SU-DHL-6 (cell line): ENCODE data around the gene CRADD.

Experiments
- H2AFZ ChIP-seq: fragments of 200-600 bp; sonication (generic); 2 replicates; pipeline ENCODE4 v1.6.1; 2014; ENCODE audit warnings: low read depth, mild to moderate bottlenecking, moderate library complexity, mixed read lengths, antibody characterized with exemption, low read length; ENCODE audit not compliant: severe bottlenecking
- H3F3A ChIP-seq: fragments of 200-600 bp; shearing (Covaris generic); 2 replicates; pipeline ENCODE4 v1.6.0; 2016; ENCODE audit warnings: antibody characterized with exemption, mild to moderate bottlenecking; ENCODE audit not compliant: insufficient read depth
- H3K27ac ChIP-seq: fragments of 200-600 bp; sonication (generic); 2 replicates; pipeline ENCODE4 v1.5.1; 2016; ENCODE audit warnings: low read depth, mild to moderate bottlenecking, low read length, moderate library complexity, mixed read lengths
- H3K27me3 ChIP-seq: fragments of 200-600 bp; sonication (generic), shearing (Covaris generic); 2 replicates; pipeline ENCODE4 v1.6.0; 2014; ENCODE audit warnings: mild to moderate bottlenecking, low read length
- H3K36me3 ChIP-seq: fragments of 200-600 bp; sonication (generic); 2 replicates; pipeline ENCODE4 v1.6.1; 2014; ENCODE audit warnings: mild to moderate bottlenecking, low read length, mixed read lengths
- H3K4me2 ChIP-seq: fragments of 300-600, 200-600 bp; shearing (Covaris generic), sonication (generic); 2 replicates; pipeline ENCODE4 v1.6.0; 2014; ENCODE audit warnings: low read length, low read depth, mild to moderate bottlenecking; ENCODE audit not compliant: poor library complexity, severe bottlenecking
- H3K4me3 ChIP-seq: fragments of 200-600 bp; sonication (generic); 2 replicates; pipeline ENCODE4 v1.5.1; 2014; ENCODE audit warnings: antibody characterized with exemption, low read length, mild to moderate bottlenecking, mixed read lengths; ENCODE audit not compliant: insufficient read depth, poor library complexity, severe bottlenecking
- H3K79me2 ChIP-seq: fragments of 200-600 bp; sonication (generic); 2 replicates; pipeline ENCODE4 v1.6.1; 2014; ENCODE audit warnings: mild to moderate bottlenecking, low read length, moderate library complexity; ENCODE audit not compliant: insufficient read depth
- H3K9ac ChIP-seq: fragments of 200-600 bp; sonication (generic); 2 replicates; pipeline ENCODE4 v1.7.0; 2014; ENCODE audit warnings: mild to moderate bottlenecking, low read length
- H3K9me2 ChIP-seq: fragments of 200-600 bp; sonication (generic); replicated peaks from 2 replicates; pipeline ENCODE4 v1.6.1; 2014; ENCODE audit warnings: low read length; ENCODE audit not compliant: insufficient read depth
- H3K9me3 ChIP-seq: fragments of 200-600 bp; sonication (generic); 2 replicates; pipeline ENCODE4 v1.6.1; 2014; ENCODE audit warnings: low read length, mixed read lengths; ENCODE audit not compliant: insufficient read depth
- H4K20me1 ChIP-seq: fragments of 200-600 bp; sonication (generic); 2 replicates; pipeline ENCODE4 v1.6.1; 2014; ENCODE audit warnings: low read depth, mild to moderate bottlenecking, antibody characterized with exemption, low read length, moderate library complexity, mixed read lengths
- EZH2phosphoT487 ChIP-seq: fragments of 200-600 bp; sonication (generic), shearing (Covaris generic); conservative IDR thresholded peaks from 2 replicates; pipeline ENCODE4 v1.6.1; 2018; ENCODE audit warnings: mild to moderate bottlenecking, antibody characterized with exemption, low read length, moderate library complexity, mixed read lengths
- TF ChIP-seq, protein P1 (sequence below): fragments of 200-600 bp; sonication (generic); IDR thresholded peaks from one replicate; pipeline ENCODE4 v1.5.1; 2017; ENCODE audit warnings: antibody characterized with exemption, mild to moderate bottlenecking, low read length, moderate library complexity; ENCODE audit not compliant: insufficient read depth, poor library complexity, severe bottlenecking

CRADD gene

DNA sequence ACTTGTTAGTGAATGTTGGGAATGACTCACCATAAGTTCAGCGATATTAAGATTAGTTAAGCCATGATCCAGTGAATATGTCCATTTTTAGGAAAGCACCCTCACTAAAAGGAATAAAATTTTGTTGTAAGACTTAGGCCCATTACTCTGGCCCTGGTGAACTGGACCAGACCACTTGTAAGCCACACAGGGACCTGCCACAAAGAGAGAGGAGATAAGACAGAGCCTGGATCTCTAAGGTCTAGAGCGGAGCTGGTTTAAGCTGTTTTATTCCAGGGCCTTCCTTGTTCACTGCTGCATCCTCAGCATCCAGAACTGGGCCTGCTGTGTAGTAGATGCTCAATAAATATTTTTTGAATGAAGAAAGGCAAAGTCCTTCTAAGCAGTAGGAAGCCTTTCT is 79.1 kb downstream of the CRADD start:
- no peaks in the 10 kb centered on the region for H3K79me2 ChIP-seq
- H3K4me3 ChIP-seq: no peak overlapping the region

DNA sequence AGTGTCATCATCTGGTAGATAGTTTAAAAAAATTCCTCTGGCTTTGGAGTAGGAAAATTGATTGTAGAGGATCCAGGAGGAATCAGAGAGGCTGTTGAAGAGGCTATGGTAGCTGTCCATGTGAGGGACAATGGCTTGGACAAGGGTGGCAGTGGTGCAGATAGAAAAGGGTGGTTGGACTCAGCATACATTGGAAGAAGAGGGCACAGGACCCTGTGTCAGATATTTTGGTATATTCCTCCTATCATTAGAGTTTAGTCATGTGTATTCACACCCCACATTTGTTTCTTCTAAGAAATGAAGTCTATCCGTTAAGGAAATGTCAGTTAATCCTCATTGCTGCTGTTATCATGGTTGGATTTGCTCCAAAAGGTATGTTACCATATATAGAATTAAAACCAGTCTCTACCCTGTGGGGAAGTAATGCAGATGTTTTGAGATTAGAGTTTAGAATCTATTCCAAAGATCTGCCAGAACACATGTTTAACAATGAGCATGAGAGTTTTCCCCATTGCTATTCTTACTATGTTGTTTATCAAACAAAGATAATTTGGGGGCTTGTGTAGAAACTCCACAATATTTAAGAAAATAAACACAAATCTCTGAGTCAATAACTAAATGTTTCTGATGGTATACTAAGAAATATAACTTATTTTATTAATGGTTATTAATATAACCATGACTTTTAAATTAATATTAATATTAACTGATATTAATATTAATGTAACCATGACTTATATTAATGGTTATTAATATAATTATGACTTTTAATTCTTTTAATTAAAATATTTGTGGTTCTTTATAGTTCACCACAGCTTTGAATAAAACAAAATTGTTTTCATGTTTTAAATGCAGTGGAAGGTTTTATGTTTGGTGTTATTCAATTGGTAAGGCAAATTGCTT is 80.9 kb downstream of the CRADD start:
- no peak overlapping the region for H3K4me3 ChIP-seq
- H3K27me3 ChIP-seq: no peaks in the 10 kb centered on the region
- no peaks in the 10 kb centered on the region; the same call in 1 of the 2 replicates for H3K9me3 ChIP-seq
- no peak overlapping the region for H2AFZ ChIP-seq
- H4K20me1 ChIP-seq: no peaks in the 10 kb centered on the region
- TF ChIP-seq EZH2phosphoT487: no peak
- TF ChIP-seq, protein P1, sequence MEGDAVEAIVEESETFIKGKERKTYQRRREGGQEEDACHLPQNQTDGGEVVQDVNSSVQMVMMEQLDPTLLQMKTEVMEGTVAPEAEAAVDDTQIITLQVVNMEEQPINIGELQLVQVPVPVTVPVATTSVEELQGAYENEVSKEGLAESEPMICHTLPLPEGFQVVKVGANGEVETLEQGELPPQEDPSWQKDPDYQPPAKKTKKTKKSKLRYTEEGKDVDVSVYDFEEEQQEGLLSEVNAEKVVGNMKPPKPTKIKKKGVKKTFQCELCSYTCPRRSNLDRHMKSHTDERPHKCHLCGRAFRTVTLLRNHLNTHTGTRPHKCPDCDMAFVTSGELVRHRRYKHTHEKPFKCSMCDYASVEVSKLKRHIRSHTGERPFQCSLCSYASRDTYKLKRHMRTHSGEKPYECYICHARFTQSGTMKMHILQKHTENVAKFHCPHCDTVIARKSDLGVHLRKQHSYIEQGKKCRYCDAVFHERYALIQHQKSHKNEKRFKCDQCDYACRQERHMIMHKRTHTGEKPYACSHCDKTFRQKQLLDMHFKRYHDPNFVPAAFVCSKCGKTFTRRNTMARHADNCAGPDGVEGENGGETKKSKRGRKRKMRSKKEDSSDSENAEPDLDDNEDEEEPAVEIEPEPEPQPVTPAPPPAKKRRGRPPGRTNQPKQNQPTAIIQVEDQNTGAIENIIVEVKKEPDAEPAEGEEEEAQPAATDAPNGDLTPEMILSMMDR: no peak
- H3K79me2 ChIP-seq: no peaks in the 10 kb centered on the region
- no peaks in the 10 kb centered on the region for H3K9me2 ChIP-seq
- H3K4me2 ChIP-seq: no peak overlapping the region
- H3K36me3 ChIP-seq: no peaks in the 10 kb centered on the region
- H3K9ac ChIP-seq: no peak overlapping the region
- H3F3A ChIP-seq: no peaks in the 10 kb centered on the region
- no peak overlapping the region for H3K27ac ChIP-seq

More for the DNA sequence above, 79.1 kb downstream of the CRADD start:
- no peak for TF ChIP-seq EZH2phosphoT487
- TF ChIP-seq, protein P1: no peak
- no peaks in the 10 kb centered on the region for H3F3A ChIP-seq
- H3K27me3 ChIP-seq: no peaks in the 10 kb centered on the region
- H3K9me2 ChIP-seq: no peaks in the 10 kb centered on the region
- no peaks in the 10 kb centered on the region for H4K20me1 ChIP-seq
- no peaks in the 10 kb centered on the region; the same call in 1 of the 2 replicates for H3K9me3 ChIP-seq
- no peaks in the 10 kb centered on the region for H3K36me3 ChIP-seq
- H2AFZ ChIP-seq: no peak overlapping the region
- H3K27ac ChIP-seq: no peak overlapping the region
- no peak overlapping the region for H3K9ac ChIP-seq
- no peak overlapping the region for H3K4me2 ChIP-seq

DNA sequence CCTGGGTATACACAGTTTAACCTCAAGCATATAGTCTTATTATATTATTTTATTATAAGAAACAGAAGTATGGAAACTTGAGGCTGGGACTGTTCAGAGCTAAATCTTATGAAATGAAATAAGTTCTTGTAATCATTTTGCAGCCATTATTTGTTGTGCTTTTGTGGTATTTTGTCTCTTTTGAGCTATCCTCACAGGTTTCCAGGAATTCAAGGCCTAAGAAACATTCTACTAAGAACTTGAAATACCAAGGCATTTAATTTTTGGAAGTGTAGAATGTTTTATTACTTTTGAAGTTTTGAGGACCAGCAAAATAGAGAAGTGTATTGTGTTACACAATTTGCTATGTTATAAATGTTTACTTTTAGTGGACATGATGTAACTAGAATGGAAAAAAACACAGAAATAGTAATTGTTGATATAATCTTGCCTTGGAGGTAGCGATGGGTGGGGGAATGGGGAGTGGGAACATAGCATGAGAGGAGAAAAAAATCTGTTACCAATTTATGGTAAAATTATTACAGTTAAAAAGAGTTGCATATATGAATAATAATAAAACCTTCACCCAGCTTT is 81.7 kb downstream of the CRADD start:
- H3K4me3 ChIP-seq: no peak overlapping the region
- H3K9ac ChIP-seq: no peak overlapping the region
- no peaks in the 10 kb centered on the region for H3K9me3 ChIP-seq
- no peaks in the 10 kb centered on the region for H3K36me3 ChIP-seq
- no peaks in the 10 kb centered on the region for H3K79me2 ChIP-seq
- TF ChIP-seq EZH2phosphoT487: no peak
- TF ChIP-seq, protein P1: no peak
- no peaks in the 10 kb centered on the region for H4K20me1 ChIP-seq
- no peaks in the 10 kb centered on the region for H3K27me3 ChIP-seq
- H2AFZ ChIP-seq: no peak overlapping the region
- no peak overlapping the region for H3K4me2 ChIP-seq
- H3F3A ChIP-seq: no peaks in the 10 kb centered on the region
- no peaks in the 10 kb centered on the region for H3K9me2 ChIP-seq
- H3K27ac ChIP-seq: no peak overlapping the region
